GM21723 (cell line): ENCODE measurements around the gene CDH23.

Experiments
- ATAC-seq: cut with Tn5 transposase; IDR thresholded peaks from one replicate; pipeline ENCODE4 v1.9.1; 2021; ENCODE audit warnings: mild to moderate bottlenecking, moderate library complexity; ENCODE audit not compliant: unreplicated experiment

The CDH23 gene

DNA sequence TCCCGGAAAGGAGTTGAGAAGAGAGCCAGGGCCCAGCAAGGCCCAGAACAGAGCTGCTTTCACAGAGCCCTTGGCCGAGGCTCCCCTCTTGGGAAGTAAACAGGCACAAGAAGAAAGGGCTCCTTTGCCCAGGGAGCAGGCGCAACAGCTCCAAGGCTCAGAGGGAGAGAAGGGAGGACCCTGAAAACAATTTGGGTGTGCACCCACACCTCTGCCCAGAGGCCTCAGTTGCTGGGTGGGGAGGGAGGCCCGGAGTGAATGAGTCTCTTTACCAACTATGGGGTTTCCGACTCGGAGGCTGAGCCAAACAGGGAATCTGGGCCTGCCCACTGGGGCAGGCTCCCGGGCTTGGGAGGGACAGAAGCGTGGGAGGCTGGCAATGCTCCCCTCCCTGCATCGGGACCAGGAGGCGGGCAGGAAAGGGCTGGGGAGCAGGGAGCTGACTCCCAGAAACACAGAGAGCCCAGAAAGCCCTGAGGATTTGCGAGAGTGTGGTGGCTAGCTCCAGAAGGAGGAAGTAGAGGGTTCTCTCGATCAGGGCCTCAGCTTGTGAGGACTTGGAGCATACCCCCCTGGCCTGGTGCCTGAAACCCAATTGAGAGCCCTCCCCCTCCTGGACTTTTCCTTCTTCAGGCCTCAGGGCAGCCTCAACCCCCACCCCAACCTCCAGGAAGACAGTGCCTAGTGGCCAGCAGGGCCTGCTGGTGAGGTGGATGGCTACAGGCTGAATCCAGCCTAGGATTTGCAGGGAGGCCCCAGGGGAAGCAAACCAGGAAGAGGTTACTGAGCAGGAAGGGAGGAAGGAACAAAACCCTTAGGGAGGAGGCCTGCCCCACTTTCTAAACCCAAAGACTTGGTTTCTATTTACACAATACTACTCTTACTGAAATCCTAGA lies 316.7 kb downstream of the CDH23 start:
- ATAC-seq = no peak

DNA sequence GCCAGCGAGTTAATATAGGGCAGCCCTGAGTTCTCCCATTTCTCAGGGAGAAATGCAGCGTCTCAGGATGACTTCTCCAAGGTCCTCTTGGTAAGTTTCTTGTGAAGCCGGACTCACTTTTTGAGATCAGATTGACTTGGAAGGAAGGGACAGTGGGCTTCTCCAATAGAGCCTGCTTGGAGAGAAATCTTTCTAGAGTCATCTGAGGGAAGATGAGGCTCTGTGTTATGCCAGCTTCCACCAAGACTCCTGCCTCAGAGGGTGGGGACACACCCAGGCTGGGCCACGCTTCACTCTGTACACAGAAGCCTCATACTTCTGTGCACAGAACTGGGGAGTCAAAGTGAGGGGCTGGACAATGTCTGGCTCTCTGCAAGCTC lies 317.3 kb downstream of the CDH23 start:
- no peak for ATAC-seq

DNA sequence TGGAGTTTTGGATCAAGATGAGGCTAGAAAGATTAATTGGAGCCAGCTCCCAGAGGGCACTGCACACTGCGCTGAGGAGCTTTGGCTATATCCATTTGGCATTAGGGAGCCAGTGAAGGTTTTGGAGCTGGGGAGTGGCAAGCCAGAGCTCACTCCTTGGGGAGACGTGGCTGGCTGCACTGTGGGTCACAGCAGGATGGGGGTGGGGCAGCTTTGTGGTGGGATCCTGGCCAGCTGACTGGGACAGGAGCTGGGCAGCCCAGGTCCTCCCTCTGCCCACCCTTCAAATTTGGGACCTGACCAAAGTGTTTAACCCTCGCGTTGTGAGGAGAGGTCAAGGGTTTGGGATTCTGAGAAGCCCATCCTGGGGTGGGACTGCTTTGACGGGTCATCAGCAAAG lies 317.9 kb downstream of the CDH23 start:
- ATAC-seq = no peak

DNA sequence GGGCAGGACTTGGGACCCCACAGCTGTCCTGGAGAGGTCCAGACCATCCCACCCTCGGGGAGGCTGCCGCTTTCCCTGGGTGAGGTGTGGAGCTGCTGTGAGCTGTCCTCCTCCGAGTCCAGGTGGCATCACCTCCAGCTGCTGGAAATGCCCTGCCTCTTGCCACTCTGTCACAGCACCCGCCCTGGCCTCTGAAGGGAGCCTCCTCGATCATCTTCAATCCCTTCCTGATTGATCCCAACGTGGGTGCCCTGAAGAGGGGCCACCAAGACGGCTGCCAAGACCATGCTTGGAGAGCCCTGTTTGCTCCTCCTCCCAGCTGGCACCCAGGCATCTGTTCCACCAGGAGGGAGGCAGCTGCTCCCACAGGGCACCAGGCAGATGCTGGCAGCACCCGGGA lies 318.3 kb downstream of the CDH23 start:
- no peak for ATAC-seq

DNA sequence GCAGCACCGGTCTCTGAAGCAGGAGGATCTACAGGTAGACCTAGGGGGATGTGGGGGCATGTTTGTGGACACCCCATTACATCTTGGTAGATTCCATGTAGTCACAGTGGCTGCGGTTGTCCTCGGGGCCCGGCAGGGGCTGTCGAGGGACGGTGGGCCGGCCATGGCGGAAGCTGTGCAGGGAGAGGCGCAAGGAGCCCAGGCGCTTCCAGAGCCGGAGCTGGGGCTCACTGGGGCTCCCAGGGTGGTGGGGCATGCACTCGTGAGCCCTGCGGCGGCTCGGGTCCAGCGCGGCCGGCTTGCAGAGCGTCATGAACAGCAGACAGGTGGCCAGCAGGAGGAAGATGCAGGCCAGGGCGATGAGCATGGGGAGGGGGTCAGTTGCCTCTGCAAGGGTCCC lies 319.1 kb downstream of the CDH23 start:
- ATAC-seq = no peak

DNA sequence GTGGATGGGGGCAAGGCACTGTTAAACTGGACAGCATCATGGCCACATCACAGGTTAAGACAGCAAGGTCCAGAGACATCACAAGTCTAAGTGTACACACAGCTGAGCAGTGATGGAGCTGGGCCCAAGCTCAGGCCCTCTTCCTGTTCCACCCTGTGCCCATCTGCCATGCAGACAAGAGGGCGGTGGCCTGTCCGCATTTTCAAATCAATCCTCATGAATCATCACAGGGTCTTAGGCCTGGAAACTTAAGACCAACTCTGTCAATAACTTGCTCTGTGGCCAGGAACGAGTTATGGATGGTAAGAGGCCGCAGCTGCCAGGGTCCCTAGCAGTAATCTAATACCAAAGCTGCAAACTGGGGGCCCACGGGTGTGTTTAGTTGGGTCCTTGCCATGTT lies 319.7 kb downstream of the CDH23 start:
- no peak for ATAC-seq

DNA sequence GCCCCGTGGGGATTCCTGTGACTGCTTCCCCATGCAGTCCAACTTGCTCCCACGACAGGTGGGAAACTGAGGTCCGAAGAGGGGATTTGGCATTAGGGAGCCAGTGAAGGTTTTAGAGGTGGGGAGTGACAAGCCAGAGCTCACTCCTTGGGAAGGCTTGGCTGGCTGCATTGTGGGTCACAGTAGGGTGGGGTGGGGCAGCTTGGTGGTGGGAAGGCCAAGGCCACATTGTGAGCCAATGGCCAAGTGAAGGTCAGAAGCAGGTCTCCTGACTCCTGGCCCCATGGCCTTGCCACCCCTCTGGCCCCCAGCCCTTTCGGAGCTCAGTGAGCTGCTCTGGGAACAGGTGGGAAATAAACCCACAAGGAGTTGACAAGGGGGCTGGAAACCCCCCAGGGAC lies 320.3 kb downstream of the CDH23 start:
- no peak for ATAC-seq

DNA sequence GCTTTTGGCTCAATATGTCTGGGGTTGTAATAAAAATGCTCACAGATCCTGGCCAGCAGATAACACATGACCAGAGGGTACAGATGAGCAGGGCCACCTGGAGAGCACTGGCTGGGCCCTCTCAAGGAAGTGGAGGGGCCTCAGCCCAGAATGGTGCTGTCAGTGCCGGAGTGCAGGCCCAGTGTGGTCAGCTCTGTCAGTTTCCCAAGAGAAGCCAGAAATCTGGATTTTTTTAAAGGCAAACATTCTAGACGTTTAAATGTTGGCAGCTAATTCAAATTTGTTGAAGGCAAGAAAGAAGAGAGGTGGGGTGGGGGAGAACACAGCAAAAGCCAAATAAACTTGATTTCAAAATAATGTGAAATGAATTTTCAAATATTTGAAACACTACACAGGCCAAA lies 320.8 kb downstream of the CDH23 start:
- ATAC-seq = no peak

DNA sequence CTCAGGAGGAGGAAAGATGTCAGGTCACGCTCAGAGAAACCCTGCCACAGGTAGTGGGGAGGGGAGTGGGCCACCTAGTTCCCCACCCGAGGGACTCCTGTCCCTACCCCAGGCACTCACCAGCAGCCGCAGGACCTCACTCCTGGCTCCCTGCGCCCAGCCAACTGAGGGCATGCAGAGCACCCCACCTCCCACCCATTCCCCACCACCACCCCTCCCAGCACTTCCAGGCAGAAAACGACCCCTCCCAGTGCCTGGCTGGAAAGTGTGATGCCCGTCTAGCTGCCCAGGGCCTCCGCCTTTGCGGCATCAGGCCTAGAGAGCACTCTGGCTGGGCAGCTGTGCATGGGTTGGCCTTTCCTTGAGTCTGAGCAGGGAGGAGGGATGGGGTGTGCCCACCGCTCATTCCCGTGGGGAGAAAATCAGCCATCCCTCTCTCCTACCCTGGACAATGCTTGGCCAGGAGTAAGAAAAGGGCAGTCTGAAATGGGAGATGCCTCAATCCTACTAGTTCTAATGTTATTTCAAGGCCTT lies 321.5 kb downstream of the CDH23 start:
- no peak for ATAC-seq

DNA sequence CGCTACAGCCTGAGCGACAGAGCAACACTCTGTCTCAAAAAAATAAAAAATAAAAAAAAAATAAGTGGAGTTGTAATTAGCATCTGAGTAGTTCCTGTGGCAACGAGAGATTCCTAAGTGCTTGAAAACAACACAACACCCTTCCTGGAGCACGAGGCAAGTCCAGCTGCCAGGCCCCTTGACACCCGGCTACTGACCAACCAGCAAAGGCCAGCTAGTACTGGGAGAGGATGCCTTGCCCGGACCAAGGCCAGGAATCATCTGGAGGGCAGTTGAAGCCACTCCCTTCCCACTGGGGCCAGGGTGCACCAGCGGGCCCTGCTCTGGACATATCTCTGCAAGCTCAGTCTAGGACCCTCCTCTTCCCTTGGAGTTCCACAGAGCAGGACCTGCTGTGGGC lies 322.3 kb downstream of the CDH23 start:
- ATAC-seq = no peak

DNA sequence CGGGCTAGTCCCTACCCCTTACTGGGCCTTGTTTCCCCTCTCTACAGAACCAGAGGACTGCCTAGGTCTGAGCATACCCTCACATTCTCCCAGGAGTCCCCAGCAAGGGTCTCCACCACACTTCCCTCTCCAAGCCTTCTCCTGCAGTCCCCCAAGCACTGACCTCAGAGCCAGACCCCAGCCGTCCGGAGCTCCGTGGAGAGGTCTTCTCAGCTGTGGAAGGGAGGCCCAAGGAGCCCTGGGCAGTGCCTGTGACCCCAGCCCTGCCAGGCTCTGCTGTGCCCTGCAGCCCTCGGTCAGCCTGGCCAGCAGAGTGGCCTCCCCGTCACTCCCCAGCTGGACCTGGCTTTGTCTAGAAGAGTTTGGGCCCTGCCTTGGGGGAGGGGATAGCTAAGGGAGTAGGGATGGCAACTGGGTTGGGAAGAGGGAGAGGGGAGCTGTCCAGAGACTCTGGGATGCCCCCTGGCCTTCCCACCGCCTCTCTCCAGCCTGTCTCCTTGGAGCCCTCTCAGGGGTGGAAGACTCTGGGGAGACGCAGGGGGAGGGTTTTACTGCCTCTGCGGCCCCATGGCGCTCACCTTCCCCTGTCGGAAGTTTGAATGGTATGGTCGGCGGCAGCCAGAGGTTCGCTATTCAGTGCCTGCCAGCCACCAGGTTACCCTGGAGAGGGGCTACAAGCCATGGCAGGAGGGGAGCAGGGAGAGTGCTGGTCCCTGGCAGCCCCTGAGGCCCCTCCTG lies 322.9 kb downstream of the CDH23 start, which contains the start of gene C10orf105:
Gene C10orf105 (minus strand): TSS at position 315 of the 738 bp plus-strand sequence. CDS start 3,441 bp downstream, outside the sequence.
- no peak for ATAC-seq

DNA sequence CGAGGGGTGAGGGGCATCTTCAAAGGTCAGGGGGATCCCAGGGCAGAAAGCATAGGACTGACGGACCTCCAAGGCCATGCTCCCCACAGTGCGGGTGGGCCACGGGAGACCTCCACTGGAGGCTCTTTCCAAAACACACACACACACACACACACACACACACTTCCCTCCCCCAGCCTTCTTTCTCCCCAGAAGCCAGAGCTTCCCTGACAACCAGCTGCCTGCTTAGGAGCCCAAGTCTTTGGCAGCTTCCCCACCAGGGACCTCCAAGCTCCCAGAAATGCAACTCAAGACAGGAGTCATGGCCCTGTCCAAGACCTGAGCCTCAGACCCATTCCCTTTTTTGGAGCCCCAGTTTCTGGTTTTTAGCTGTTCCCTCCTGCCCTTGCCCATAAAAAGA lies 323.6 kb downstream of the CDH23 start:
- ATAC-seq = no peak

DNA sequence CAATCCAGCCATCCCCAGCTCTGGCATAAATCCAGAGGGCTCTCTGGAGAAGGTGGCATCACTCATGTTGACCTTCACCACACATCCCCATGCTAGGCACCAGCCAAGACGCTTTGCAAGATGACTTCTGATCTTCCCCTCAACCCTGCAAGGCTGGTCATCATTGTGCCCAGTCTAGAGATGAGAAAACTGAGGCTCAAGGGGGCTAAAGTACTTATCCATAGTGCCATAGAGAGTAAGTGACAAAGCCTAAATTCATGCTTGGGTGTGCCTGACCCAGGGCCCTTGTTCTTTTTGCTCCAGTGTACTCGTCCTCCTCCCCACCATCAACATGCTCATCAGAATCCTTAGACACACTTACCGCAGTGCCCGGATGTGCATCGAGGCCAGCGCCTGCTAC lies 324.6 kb downstream of the CDH23 start:
- no peak for ATAC-seq

DNA sequence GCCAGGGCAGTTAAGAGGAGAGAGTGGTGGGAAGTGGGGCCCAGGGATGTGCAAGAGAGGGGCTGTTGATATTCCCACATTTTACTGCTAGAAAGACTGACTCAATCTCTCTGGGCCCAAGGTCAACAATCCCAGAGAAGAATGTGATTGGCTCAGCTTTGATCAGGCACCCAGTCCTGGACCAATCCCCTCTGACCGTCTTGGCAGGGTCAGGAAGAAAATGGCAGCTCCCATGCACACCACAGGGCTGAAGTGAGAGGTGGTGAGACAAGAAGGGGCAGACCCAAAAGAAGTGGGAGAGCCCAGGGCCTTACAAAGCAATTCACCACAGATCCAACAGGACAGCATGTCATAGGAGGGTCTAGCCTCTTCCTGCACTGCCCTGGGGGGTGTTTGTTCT lies 326.1 kb downstream of the CDH23 start:
- no peak for ATAC-seq

DNA sequence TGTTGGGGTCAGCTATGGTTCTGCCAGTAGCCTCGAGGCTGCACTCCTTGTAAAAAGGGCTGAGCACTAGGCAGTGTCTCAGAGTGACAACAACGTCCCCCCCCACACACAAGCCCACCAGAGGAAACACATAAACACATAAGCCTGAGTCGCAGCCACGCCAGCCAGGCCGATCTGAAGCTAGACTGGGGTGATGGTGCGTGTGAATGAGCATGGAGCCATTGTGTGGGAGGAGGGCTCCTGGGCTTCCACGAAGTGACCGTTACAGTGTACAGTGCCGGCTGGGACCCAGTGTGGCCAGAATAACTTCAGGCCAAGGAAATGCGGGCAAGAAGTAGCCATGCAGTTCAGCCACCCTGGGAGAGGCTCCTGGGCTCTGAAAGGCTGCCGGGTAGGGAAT lies 326.6 kb downstream of the CDH23 start:
- no peak for ATAC-seq

DNA sequence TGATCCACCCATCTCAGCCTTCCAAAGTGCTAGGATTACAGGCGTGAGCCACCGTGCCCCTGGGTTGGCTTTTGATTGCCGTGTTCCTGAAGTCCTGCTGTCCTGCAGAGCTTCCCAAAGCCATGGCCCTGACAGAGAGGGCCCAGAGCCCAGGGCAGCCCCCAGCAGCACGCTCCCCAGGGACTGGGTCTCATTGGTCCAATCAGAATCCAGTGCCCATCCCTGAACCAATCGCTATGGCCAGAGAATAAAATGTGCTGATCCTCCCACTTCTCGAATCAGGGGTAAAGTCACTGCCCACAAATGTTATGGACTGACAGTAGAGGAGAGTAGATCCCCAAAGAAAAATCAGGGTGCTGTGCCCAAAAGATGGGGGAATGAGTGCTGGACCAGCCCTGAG lies 327.8 kb downstream of the CDH23 start:
- ATAC-seq = no peak

DNA sequence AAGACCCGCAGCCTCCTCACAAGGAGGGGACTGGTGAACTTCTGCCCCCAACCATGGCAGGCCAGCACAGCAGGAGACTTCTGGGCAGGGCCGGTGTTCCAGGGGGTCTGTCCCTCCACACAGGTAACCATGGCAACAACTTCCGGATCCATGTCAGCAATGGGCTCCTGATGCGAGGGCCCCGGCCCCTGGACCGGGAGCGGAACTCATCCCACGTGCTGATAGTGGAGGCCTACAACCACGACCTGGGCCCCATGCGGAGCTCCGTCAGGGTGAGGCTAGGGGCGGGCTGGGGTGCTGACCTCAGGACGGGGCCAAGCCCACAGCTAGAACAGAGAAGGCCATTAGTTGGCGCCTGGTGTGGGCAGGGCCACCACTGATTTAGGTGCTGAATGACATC lies 328.5 kb downstream of the CDH23 start:
- no peak for ATAC-seq

DNA sequence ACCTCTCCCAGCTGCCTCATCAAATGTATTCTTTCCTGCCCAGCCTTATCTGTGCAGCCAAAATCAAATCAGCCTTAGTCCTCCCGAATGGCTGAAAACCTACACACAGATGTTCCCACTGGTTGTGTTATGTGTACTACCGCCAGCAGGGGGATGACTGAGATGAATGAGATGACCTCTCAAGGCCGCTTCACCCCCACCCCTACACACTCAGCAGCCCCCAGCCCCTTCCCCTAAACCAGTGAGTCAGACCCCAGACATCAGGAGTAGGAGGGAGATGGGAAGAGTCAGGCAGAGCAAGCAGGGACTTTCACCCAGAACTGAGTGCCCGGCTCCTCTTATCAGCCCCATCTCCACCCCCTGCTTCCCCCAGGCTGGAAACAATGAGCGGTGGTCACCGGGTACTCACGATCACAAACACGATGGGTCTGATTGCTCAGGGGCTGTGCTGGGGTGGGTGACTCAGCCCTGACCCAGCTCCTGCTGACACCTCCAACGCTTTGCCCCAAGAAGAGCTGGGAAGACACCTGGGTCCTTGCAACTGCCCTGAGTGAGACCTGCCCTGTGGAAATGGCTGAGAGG lies 329.4 kb downstream of the CDH23 start:
- no peak for ATAC-seq

DNA sequence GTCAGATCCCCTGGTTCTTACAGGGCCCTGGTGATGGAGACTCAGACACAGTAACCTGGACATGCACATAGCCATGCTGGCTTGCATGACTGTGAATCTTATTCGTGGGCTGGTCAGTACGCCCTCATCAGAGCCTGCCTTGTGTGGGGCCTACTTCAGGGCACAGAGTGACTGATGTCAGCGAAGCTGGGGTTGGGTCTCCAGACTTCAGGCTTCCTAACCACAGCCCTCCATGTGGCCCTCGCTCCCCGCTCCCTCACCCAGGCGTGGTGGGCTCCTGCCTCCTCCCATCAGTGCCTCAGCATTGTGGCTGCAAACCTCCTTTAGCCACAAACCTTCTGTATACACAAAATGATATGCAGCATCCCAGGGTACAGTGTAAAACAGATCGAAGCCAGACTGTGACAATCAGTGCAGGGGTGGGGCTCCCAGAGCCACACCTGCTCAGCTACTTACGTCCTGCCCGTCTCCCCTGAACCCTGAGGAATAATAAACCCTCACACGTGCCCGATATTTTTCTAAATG lies 329.9 kb downstream of the CDH23 start:
- ATAC-seq = no peak

DNA sequence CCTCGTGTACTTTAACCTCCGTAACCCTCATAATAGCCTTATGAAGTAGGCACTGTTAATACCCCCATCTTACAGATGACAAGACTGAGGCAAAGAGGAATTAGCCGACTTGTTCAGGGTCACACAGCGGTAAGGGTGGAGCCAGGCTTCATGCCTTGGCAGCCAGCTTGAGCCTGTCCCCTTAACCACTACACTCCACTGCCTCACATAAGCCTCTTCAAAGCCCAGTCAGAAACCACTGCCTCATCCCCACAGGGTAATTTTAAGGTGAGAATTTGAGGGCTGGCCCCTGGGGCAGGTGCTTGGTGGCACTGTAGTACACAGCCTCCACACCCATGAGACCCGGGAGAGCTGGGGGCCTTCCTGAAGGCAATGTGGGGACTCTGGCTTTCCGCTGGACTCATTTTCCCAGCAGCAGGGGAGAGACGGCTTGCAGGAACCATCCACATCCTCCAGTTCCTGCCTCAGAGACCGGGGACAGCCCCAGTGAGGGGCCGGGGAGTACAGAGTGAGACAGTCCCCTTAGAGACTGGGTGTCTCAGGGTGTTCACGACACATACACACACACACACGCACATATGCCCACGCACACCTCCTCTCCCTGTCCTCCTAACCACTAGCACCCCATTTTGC lies 330.5 kb downstream of the CDH23 start:
- peak; percentile 60 for ATAC-seq
